Fibroblast of skin of left quadriceps (primary cell): Measurements from ENCODE around the gene VCP.

Experiments used
- DNase-seq, 2 experiments: peaks; one replicate each; pipeline ENCODE4 v3.0.0-alpha.2; 2013; ENCODE audit warnings: low read depth in 2 of 2

Gene VCP

DNA sequence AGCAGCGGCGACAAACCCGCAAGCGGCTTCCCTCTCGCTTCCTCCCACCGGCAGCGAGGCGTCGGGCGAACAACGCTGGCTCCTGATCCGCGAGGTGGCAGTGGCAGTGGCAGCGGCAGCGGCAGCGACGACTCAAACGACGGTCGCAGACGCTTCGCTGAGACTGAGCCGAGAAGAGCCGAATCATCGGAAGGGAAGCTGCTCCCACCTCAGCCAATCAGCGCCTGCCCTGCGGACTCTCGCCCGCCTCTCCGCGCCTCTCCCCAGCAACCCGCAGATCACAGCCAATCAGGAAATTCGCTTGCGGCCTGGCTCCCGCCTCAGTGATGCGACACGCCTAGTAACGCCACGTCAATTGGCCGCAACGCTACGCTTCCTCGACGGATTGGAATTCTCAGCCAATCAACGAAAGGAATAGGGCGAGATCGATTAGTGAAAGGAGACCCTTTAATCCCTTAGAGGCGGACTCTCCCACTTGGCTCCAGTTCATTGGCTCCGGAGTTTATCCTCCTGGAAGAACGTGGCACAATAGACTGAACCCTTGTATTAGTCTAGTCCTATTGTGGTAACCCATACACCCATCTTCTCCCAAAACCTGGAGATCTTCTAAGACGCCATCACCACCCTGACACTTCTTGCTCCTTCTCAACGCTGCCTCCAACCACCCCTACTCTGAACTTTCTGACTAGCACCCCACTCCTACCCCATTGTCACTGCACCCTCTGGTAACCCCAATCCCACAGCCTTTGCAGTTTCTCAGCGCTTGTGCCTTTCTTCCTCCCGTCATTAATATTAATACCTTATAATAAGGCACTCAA, at the start of gene VCP:
TSS of gene VCP (minus strand) at position 165 of the 818 bp plus-strand sequence. CDS start 272 bp downstream, outside the sequence.
- peak; percentile 99 for DNase-seq

DNA sequence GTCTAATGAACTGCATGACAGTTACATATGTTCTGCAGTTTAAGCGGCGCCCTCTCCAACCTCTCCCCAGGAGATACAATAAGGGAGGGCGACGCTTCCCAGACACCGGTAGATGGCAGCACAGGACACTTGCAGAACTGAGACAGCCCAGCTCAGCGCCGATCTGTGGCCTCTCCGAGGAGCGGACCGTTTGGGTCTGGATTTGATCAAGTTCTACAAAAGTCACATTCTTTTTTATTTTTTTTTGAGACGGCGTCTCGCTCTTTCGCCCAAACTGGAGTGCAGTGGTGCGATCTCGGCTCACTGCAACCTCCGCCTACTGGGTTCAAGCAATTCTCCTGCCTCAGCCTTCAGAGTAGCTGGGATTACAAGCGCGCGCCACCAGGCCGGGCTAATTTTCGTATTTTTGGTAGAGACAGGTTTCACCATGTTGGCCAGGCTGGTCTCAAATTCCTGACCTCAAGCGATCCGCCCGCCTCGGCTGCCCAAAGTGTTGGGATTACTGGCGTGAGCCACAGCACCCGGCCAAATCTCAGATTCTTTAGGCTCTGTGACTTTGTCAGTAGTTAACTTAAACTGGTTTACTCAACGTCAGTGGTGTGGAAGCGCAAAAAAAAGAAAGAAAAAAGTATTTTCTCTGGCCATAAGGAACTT, 44.6 kb upstream of the VCP start:
- peak; percentile 88 to 89 for DNase-seq

DNA sequence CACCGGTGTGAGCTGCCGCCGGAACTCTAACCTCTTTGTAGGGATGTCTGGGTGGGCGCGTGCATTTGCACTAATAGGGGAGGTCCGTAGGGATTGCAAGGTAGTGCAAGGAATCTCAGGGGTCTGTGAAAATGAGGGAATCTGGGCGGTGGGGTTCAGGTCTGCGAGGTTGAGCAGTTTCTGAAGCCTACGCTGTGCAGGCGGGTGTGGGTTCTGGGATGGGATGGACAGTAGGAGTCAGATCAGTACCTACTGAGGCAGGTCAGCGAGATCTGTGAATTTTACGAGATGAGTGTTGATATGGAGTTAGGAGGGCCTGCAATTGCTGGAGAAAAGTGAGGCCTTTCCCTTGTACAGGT, 44.1 kb upstream of the VCP start:
- no peak for DNase-seq

DNA sequence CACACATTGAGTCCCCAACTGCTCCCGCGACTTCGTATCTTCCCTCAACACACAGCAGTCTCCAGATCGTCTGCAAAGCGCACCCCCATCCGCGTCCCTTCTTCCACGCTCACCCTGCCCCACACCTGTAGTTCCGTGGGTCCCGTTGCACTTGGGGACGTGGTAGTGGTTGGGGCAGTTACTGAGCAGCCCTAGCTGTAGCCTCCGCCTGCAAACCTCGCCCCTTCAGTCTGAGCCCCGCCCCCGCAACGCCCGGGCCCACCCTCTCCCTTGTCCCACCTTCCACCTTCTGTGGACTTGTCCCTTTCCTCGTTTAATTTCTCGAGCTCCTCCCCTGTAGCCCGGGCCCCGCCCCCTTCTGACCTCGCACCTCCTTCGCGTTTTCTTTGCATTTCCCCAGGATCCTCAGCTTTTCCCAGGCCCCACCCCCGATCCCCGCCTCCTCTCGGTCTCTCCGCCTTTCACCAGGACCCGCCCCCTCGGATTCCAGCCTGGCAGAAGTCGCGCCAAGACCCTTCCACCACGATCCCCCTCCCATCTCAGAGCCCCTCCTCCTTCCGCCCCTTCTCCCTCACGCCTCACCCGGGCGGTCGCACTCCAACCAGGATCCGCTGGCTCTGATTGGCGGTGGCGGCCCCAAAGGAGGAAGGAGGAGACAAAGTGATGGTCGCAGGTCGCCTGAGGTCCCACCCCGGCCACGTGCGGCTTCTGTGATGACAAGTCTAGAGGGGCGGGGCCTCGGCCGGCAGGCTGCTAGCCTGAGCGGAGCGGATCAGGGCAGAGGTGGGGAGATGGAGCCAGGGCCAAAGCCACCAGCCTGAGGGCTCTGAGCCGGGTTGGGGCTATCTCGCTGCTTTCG, 43.5 kb upstream of the VCP start, which contains the start of gene ATOSB:
TSS of gene ATOSB (minus strand) at position 183 of the 859 bp plus-strand sequence. CDS start 7,588 bp downstream, outside the sequence.
- DNase-seq: peak; percentile 95

DNA sequence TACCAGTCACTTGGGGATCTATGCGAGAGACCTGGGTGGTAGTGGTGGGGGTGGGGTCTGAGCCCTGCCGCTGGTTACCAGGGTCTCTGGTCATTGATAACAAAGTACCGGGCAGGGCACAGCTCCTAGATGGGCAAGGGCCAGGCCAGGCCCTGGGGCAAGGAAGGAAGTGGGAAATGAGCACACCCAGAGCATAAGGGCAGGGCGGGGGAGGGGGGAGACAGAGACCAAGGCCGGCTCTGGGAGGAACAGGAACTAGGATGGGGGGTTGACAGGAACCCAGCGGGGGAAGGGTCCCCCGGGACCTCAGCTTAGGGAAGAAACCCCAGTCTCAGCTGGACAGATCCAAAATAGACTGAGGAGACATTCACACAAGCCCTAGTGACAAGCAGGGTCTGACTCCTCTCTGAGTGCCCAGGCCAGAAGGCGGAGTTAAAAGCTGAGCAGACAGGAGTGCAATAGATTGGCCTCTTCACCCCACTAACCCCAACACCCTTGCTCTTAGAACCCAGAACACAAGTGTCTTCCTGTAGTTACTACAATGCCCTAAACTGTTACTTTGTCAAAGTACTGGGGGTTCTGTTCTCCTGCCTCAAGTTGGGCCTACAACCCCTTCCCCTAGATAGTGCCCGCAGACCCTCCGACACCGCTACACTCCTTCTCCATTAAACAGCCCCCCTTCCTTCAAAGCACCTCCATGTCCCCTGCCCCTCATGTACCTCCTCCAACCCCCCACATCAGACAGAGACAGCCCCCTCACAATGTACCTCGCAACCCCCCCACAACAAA, 42.6 kb upstream of the VCP start:
- no peak for DNase-seq

DNA sequence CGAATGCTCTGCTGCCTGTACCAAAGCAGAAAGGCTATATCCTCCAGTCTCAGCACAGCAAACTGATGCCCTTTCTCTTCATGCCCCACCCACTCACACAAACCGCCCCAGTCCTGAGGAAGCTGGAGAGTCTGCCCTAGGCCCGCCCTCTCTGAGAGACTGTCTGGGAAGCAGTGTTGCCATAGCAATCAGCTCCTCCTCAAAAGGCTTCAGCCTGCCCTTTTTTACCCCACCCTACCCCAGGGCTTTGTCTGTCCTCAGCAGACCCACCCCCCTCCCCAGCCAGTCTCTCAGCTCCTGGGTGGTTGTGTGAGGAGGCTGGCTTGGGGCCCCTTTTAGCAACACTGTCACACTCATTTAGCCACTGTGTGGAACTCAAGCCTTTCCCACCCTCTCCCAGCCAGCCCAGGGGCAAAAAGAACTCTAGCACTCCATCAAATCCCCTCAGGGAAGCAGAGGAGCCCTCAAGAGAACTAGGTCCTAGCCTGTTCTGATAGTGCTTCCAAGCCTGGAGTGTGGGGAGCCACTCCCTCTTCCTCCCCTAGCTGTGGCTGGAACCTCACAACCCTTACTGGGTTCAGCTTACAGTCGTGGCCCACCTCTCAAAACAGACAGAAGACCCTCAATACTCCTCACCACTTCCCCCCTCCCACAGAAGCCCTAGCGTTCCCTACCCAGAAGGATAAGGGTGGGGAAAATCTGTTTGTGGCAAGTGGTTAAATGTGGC, 41.9 kb upstream of the VCP start:
- peak; percentile 92 to 93 for DNase-seq

DNA sequence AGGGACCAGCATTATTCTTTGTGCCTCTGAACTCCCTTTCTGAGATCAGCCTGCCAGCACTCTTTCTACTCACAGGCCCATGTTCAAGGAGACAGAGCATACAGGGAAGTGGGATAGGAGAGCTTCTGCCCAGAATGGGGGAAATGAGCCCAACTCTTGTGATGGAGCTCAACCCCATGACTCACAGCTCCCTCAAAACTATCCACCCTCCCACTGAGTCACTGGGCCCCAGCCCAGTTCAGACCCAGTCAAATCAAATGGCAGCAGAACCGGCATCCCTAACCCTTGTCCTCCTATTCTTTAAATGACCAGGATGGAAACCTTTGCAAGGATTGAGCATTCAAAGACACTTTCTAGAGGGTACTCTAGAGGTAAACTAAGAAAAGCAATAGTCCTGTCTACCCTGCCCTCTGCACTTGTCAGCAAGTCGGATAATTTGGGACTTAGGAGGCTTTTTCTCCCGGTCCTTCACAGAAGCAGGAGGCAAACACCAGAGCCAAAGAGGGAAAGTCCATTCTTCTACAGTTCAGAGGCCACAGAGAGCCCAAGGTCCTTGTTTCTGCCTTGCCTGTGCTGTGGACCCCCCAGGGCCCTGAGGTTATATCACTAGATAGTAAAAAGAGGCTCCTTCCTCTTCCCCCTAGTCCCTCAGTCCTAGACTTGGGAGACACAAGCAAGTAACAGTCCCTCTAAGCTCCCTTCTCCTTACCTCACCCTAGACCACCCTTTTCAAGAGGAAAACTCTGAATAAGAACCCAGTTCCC, 40.0 kb upstream of the VCP start:
- DNase-seq: no peak

DNA sequence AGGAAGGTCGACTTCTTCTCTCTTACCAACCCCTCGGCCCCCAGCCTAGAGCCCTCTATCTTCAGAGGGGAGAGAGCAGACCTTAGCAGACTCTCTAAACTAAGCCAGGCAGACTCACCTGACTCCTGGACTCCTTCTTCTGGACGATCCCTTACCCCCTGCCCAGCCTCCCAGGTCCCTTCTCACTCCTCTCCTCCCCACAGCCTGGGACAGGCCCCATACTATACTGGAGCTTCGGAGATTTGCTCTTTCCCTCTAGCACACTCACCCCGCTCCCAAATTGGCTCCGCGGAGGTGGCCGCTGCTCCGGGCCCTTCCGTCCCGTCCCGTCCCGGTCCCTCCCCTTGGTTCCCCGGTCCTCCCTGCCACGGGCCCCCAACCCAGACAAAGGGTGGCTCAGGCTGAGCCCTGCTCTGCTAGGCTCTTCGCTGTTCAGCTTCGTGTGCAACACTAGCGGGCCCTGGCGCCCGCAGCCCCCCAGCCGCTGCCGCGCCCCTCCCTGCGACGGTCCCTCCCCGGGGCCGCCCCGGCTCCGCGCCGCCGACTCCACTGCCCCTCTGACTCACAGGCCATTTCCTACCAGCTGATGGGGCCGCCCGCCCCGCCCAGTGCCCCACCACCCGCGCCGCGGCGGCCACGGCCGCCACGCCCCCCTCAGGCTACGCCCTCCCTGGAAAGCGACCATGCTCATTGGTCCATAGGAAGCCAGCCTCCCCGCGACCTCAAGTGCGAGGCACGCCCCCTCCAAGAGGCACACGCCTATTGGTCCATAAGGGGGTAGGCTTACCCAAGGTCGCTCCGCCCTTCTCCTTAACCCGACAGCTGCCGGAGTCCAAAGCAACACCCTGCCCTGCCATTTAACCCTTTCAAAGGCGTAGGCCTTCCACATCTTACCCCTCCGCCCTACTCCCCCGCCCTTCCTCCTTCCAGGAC, 38.8 kb upstream of the VCP start:
- DNase-seq: peak; percentile 97

DNA sequence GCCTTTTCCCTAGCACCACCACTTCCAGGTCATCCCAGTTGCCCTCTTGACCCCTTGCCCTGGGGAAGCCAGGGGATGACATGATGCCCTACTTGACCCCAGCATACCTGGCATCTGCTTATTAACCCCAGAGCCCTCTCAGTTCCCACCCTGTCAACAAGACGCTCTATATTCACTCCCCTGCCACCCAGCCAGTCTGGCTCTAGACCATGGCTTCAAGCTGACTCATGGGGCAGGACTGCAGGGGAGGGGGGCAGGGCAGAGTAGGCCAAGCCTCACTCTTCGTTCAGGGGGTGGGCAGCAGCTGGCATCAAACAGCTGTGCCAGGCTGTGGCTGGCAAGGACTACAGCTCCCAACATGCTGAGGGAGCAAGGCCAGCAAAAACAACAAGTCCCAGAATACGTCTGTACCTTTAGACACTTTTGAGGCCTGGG, 37.9 kb upstream of the VCP start:
- DNase-seq: no peak

DNA sequence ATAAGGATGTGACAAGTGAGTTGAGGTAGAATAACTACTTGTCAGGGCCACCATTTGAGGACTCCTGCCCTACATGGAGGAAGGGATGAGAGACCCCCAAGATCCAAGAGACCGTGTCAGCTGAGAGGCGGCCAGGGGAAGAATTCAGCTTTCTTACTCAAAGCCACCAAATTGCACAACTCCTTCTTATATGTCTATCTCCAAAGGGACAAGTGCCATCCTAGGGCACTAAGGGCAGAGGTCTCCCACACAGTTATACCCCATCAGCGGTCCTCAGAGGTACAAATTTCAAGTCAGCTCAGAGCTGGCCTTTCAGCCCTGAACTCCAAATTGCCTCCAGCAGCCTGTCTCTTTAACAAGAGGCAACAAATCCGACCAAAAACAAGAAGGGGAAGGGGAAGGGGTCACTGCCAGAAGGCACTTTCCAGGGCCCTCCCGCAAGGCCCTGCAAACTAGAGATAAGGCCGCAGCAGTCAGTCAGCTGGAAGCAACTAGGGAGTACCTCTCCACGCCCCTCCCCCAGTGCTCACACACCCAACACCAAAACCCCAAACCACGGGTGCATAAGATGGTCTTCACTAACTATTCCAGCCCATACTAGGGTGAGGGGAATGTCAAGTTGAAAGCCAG, 36.6 kb upstream of the VCP start:
- no peak for DNase-seq

DNA sequence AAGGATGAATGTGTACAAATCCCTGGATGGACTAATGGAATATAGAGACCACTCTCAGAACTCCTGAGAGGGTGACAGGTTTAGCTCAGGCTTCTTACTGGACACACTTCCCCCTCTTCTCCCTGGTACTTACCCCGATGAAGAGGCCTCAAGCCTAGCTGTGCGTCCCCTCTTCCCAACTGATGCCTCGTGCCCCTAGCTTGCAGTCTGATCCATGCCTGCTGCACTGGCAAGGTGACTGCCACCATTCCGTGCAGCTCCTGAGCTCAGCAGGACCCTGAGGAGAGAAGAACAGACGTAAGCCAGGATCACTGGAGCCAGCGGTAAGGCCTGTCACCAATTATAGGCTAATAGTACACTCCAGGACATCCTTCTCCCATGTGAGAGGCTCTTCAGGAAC, 36.0 kb upstream of the VCP start:
- no peak for DNase-seq

DNA sequence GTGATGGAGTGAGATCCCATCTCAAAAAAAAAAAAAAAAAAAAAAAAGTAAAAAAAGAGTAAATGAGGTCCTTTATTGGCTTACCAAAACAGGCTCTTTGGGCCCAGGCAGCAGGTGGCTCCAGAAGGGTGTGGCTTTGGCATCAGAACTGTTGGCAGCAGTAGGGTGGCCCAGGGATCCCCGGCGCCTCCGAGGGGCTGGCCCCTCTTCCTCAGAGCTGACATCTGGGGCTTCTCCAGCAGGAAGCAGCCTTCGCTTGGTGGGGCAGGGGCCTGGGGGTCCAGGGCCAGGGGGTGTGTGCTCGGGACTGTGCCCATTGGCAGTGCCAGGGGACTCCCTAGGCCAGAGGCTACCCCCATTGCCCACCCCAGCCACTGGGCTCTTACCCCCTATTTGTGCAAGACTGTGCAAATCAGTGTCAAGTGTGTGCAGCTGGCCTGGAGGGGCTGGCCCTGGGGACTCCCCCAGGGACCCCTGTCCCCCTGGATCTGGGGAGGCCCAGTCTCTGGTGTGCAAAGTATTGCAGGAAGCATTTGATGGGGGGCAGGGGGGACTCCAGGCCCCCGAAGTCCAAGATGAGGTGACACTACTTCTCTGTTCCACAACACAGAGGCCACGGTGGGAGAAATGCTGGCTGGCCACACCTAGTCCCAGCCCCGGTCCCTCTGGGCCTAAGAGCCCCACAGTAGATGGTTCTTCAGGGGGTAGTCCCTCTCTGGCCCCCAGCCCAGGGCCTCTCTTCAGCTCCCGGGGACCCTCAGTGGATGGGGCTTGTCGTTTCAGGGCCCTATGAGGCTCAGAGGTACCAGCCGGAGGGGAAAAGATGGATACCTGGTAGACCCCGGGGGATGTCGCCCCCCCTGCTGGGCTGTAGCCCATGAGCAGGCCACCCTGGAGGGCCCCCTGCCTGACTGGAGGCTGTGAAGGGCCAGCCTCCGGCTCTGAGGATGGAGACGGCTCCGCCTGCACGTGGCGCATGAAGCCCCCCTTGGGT, 35.2 kb upstream of the VCP start:
- no peak for DNase-seq

DNA sequence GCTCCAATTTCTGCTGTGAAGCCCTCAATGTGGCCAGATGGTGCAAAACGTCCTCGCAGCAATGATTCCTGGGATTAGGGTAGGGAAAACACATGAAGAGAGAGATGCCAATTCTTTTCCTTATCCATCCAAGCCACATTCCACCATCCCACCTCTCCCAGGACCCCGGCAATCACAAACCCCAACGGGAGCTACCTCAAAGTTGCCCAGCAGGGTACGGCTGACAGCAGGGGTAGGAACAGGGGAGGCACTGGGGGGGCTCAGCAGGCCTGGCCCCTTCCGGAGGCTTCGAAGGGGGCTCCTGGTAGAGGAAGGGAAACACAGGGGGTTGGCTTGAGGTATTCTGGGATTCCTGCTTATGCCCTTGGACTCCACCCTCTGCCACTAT, 33.9 kb upstream of the VCP start:
- DNase-seq: no peak

DNA sequence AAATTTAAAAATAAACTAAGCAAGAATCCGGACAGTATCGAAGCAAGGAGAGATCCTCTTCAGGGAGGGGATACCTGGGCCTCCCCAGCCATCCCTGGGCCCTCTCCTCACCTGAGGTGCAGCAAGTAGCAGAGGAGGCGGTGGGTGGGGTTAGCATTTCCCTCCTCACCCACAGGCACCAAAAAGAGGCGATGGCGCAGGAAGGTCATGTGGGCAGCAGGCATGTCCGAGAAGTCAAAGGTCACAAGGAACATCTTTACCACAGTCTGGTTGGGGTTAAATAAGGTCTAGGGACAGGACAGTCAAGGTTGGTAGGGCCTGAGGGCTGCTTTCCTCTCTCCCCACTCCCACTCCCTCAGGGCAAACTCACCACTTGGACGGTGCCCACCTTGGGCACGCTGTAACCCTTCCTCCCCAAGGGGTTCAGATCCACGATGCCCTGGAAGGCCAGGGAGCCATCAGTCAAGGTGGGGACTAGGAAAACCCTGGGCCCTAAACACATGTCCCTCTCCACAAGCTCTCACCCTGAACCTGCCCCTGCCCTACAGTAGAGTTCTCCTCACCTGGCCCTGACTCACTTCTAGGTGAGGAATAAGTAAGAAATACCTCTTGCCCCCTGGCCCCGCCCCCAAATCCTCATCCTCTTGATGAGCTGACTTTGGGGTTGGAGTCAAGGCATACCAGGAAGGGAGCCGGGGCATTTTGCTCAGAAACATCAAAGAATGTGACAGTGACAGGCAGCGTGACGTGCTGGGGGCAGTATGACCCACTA, 33.3 kb upstream of the VCP start:
- DNase-seq: no peak

DNA sequence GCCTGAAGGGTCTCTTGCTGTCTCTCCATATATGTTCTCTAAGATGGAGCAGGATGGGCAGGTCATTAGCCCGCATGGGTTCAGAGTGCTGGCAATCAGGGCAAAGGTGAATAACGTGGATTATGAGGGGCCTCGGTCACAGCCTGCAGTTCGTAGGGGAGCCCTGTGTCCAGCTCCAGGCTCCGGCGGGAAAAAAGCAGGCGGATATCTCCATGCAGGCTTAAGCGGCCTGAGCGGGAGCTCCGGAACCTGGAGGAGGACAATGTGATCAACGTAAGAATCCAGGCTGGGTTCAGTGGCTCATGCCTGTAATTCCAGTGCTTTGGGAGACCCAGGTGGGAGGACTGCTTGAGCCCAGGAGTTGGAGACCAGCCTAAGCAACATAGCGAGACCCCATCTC, 32.7 kb upstream of the VCP start:
- no peak for DNase-seq

DNA sequence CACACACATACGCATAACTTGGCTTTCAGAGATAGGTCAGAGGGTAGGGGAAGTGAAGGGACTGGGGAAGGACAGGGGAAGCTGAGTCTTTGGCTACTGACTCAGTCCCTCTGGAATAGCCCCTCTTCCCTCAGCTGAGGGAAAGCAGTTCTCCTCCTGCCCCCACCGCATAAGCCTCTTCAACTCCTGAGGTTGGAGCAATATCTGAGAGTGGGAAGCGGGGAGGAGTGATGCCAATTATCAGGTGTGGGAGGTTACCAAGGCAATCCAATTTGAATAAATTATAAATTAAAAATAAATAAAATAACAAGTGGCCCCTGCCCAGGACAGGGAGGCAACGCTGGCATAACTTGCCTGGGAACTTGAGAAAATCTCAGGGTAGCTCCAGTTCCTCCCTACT, 32.2 kb upstream of the VCP start:
- no peak for DNase-seq
